ENCODE measurements around the gene SOX6.

The SOX6 gene

GRCh38 chr11:16385099-16385498 is 28.8 kb upstream of the SOX6 start:
- TF ChIP-seq EZH2phosphoT487 (IDR thresholded peaks at IDR 0.05; ENCODE audit: borderline replicate concordance, low read length): no peak
- TF ChIP-seq, protein P1, sequence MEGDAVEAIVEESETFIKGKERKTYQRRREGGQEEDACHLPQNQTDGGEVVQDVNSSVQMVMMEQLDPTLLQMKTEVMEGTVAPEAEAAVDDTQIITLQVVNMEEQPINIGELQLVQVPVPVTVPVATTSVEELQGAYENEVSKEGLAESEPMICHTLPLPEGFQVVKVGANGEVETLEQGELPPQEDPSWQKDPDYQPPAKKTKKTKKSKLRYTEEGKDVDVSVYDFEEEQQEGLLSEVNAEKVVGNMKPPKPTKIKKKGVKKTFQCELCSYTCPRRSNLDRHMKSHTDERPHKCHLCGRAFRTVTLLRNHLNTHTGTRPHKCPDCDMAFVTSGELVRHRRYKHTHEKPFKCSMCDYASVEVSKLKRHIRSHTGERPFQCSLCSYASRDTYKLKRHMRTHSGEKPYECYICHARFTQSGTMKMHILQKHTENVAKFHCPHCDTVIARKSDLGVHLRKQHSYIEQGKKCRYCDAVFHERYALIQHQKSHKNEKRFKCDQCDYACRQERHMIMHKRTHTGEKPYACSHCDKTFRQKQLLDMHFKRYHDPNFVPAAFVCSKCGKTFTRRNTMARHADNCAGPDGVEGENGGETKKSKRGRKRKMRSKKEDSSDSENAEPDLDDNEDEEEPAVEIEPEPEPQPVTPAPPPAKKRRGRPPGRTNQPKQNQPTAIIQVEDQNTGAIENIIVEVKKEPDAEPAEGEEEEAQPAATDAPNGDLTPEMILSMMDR (IDR thresholded peaks at IDR 0.05; ENCODE audit: low read depth, low read length, poor library complexity, severe bottlenecking): no peak
- Histone ChIP-seq H3K9me2 (replicated peaks; ENCODE audit: control insufficient read depth, low read length) (no peaks in the 10 kb centered on the region), H3K27me3 (ENCODE audit: control insufficient read depth, low read length) (no peaks in the 10 kb centered on the region), H3K4me1 (ENCODE audit: control insufficient read depth, low read length) (no peaks in the 10 kb centered on the region), H3K4me2 (ENCODE audit: low read length) (no peak overlapping the region), H3K36me3 (ENCODE audit: control insufficient read depth, low read length) (no peaks in the 10 kb centered on the region), H4K20me1 (ENCODE audit: control insufficient read depth, insufficient read depth, low read depth, low read length) (no peaks in the 10 kb centered on the region), H3F3A (ENCODE audit: control insufficient read depth, insufficient read depth) (no peaks in the 10 kb centered on the region), H3K9me3 (ENCODE audit: control insufficient read depth, insufficient read depth, low read length) (no peaks in the 10 kb centered on the region), H3K79me2 (ENCODE audit: control insufficient read depth, low read length) (no peaks in the 10 kb centered on the region), H3K4me3 (ENCODE audit: low read length) (no peak overlapping the region), H3K27ac (ENCODE audit: low read depth, low read length) (no peak overlapping the region)

GRCh38 chr11:16382638-16383380 is 26.5 kb upstream of the SOX6 start:
- Histone ChIP-seq H3F3A (ENCODE audit: control insufficient read depth, insufficient read depth) (no peaks in the 10 kb centered on the region), H3K79me2 (ENCODE audit: control insufficient read depth, low read length) (no peaks in the 10 kb centered on the region), H3K27me3 (ENCODE audit: control insufficient read depth, low read length) (no peaks in the 10 kb centered on the region), H3K27ac (ENCODE audit: low read depth, low read length) (no peak overlapping the region), H3K4me2 (ENCODE audit: low read length) (no peak overlapping the region), H4K20me1 (ENCODE audit: control insufficient read depth, insufficient read depth, low read depth, low read length) (no peaks in the 10 kb centered on the region), H3K4me3 (ENCODE audit: low read length) (no peak overlapping the region), H3K9me3 (ENCODE audit: control insufficient read depth, insufficient read depth, low read length) (no peaks in the 10 kb centered on the region), H3K9me2 (replicated peaks; ENCODE audit: control insufficient read depth, low read length) (no peaks in the 10 kb centered on the region), H3K36me3 (ENCODE audit: control insufficient read depth, low read length) (no peaks in the 10 kb centered on the region), H3K4me1 (ENCODE audit: control insufficient read depth, low read length) (no peaks in the 10 kb centered on the region)
- TF ChIP-seq, protein P1 (IDR thresholded peaks at IDR 0.05; ENCODE audit: low read depth, low read length, poor library complexity, severe bottlenecking): no peak
- no peak for TF ChIP-seq EZH2phosphoT487 (IDR thresholded peaks at IDR 0.05; ENCODE audit: borderline replicate concordance, low read length)

DNA sequence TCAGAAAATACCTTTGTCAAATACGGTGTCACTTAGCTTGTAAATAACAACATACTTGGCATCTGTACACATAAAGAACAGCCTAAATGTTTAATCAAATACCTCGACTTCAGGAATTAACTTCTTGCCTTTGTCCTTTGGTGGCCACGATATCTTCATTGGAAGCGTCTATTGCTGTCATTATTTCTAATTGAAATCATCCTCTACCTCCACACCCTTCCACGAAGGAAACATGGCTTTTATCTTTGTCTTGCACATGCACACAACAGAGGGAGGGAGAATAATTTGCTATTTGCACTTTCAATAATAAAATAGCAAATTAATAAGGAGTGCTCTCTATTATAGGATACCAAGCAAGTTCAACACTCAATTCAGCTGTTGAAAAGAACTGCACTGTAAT is 25.8 kb upstream of the SOX6 start:
- TF ChIP-seq, protein P1 (IDR thresholded peaks at IDR 0.05; ENCODE audit: low read depth, low read length, poor library complexity, severe bottlenecking): no peak
- no peak for TF ChIP-seq EZH2phosphoT487 (IDR thresholded peaks at IDR 0.05; ENCODE audit: borderline replicate concordance, low read length)
- no peaks in the 10 kb centered on the region for H3K27me3 ChIP-seq (ENCODE audit: control insufficient read depth, low read length)
- H3K27ac ChIP-seq (ENCODE audit: low read depth, low read length): no peak overlapping the region
- no peaks in the 10 kb centered on the region for H3K79me2 ChIP-seq (ENCODE audit: control insufficient read depth, low read length)
- no peak overlapping the region for H3K4me3 ChIP-seq (ENCODE audit: low read length)
- H3K4me2 ChIP-seq (ENCODE audit: low read length): no peak overlapping the region
- no peaks in the 10 kb centered on the region for H3K4me1 ChIP-seq (ENCODE audit: control insufficient read depth, low read length)
- no peaks in the 10 kb centered on the region for H3K9me2 ChIP-seq (replicated peaks; ENCODE audit: control insufficient read depth, low read length)
- H3K36me3 ChIP-seq (ENCODE audit: control insufficient read depth, low read length): no peaks in the 10 kb centered on the region
- H4K20me1 ChIP-seq (ENCODE audit: control insufficient read depth, insufficient read depth, low read depth, low read length): no peaks in the 10 kb centered on the region
- H3K9me3 ChIP-seq (ENCODE audit: control insufficient read depth, insufficient read depth, low read length): no peaks in the 10 kb centered on the region
- no peaks in the 10 kb centered on the region for H3F3A ChIP-seq (ENCODE audit: control insufficient read depth, insufficient read depth)
